Epithelial cell of proximal tubule (primary cell): ENCODE measurements around the gene JPH3. TPM values are rescaled to one million over a fixed set of nuclear protein-coding genes. Genes with fewer than 3 reads are reported as not detected.
A peak's percentile ranks its signal among the peaks of the same experiment; 100 is the strongest.

Experiments used
- DNase-seq: peaks from one replicate; pipeline ENCODE4 v3.0.0-alpha.2; 2011; ENCODE audit warnings: low read depth
- H3K4me3 ChIP-seq: 2 replicates; pipeline ENCODE4 v1.5.1; 2011; ENCODE audit warnings: low read depth, mild to moderate bottlenecking, low read length
- CTCF ChIP-seq: conservative IDR thresholded peaks from 2 replicates; pipeline ENCODE4 v1.5.1; 2012; ENCODE audit warnings: low read depth, mild to moderate bottlenecking, low read length
- total RNA-seq: library from RNA; depleted of rRNA; stranded (reverse); fragments of >200 nt; gene quantifications from 2 replicates; pipeline ENCODE4 v1.2.3, GENCODE V29; 2015

The JPH3 gene
- total RNA-seq, 1 donor from 2014 or later, result 0.40 TPM

DNA sequence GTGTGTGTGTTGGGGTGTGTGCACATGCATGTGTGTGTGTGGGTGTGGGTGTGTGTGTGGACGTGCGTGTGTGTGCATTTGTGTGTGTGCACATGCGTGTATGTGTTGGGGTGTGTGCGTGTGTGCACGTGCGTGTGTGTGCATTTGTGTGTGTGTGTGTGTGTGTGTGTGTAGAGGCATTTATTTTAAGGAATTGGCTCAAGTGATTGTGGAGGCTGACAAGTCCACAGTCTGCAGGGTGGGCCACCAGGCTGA lies 37.9 kb upstream of the JPH3 start:
- H3K4me3 ChIP-seq, result no peak overlapping the region
- DNase-seq, result no peak
- no peak for TF ChIP-seq CTCF

DNA sequence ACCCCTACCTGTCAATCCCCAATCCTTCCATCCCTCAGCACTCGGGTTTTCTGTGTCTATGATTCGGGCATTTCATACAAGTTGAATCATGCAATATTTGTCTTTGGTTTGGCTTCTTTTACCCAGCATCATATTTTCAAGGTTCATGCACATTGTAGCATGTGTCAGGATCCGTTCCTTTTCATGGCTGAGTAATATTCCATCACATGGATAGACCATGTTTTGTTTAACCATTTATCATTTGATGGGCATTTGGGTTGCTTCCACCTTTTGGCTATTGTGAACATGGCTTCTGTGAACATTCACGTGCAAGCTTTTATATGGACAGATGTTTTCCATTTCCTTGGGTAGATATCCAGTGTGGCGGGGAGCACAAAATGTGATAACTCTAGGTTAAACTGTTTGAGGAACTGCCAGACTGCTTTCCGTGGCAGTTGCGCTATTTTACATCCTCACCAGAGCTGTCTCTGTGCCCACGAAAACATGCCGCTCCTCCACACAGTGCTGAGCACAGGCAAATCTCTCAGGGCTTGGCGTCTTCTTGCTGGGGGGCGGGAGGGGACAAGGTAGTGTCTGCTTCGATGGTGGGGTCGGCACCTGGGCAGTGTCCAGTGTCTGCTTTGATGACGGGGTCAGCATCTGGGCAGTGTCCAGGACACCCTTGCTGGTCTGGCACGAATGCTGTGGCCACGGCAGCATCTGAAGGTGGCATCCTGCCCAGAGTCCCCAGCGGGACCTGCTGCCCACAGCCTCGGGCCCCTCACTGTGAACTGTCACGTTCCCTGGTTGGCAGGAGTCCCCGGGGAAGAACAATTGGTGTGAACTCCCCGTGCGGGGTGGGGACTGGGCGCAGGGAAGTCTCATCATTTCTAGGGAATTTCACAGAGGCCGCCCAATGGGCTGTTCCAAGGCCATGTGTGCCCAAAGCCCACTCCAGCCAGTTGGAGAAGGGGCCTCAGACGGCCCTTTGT lies 32.4 kb upstream of the JPH3 start:
- no peak overlapping the region for H3K4me3 ChIP-seq
- TF ChIP-seq CTCF, result no peak
- no peak for DNase-seq

- no peak overlapping the region for H3K4me3 ChIP-seq
- DNase-seq, result no peak
- TF ChIP-seq CTCF, result no peak
Observed at GRCh38 chr16:87570572-87570937, 31.8 kb upstream of the JPH3 start.

DNA sequence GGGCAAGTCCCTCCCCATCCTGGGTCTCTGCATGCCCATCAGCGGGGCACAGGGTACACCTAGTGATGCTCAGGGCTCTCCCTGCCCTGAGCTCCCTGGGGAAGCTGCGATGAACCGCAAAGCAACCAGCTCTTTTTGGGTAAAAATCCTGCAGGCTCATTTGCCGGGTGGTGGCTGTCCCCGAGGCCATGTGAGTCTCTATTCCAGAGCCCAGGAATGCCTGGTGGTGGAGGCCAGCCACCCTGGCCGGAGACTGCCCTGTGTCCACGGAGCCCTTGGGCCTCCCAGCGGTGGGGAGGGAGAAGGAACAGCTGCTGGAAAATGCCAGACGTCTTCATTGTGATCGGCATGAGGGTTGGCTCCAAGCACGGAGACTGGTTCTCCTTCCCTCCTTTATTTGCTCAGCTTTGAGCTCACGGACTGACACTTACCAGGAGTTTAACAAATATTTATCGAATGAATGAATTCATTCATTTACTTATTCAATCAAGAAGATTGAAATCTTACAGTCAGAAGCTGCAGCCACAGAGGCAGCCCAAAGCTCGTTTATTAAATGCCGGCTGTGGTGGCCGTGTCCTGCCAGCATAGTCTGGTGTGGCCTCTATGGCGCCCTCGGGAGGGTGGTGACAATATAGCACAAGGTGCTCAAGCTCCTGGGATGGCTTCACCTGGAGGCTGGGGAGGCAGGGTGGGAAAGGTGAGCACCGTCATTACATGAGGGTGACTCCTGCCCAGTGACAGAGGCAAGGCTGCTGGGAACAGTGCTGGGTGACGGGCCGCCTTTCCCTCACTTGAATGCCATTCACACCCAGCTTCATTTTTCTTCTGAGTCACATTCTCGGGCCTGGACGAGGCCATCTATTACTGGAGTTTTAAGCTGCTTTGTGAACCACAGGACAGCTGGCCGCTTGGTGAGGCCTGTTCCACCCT lies 31.1 kb upstream of the JPH3 start:
- peak; percentile 58 for TF ChIP-seq CTCF
- no peak for DNase-seq
- no peak overlapping the region for H3K4me3 ChIP-seq

DNA sequence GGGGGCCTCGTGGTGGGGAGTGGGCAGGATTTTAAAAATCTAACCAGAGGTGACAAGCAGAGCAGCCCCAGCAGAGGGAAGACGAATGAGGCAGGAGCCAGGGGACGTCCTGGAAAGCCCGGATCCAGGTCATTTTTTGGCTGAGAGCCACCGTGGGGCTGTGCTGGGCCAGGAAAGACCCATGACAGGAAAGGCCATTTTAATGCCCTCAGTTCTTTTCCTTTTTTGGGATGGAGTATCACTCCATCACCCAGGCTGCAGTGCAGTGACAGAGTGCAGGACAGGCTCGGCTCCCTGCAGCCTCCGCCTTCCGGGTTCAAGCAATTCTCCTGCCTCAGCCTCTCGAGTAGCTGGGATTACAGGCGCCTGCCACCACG lies 30.5 kb upstream of the JPH3 start:
- no peak overlapping the region for H3K4me3 ChIP-seq
- DNase-seq, result no peak
- TF ChIP-seq CTCF, result no peak

DNA sequence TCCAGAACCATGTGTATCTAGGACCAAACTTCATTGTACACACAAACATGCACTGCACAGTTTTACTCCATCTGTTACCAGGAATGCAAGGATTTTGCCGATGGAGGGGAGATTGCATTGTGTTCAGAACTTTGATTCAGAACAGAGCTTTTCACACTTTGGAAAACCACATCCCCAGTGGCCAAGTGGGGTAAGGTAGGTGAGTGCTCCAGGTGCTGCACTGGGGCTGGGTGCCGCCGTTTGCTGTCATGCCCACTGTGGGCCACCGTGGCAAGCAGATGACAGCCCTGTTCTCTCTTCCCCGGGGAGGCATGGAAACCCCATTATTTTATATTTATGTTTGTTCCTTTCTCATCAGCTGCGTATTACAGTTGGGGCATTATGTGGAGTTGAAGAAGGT lies 29.3 kb upstream of the JPH3 start:
- TF ChIP-seq CTCF, result no peak

More for the DNA sequence above, 29.3 kb upstream of the JPH3 start:
- no peak overlapping the region for H3K4me3 ChIP-seq
- DNase-seq, result no peak
